CD4-positive, alpha-beta T cell (primary cell): ENCODE measurements around the gene GRID1. TPM values are rescaled to one million over a fixed set of nuclear protein-coding genes. Genes with fewer than 3 reads are reported as not detected.

ENCODE experiments used
- ATAC-seq: fragments of 200-7000 bp; cut with Tn5 transposase; one replicate; pipeline ENCODE4 v1.10.0; 2022; ENCODE audit warnings: mild to moderate bottlenecking; ENCODE audit not compliant: poor library complexity
- CTCF ChIA-PET: fragments of 350-600 bp; sonication (Branson Sonifier 250); formaldehyde crosslinking; loops from one replicate; lab custom pipeline; 2021; ENCODE audit warnings: antibody characterized with exemption, inconsistent platforms; lab: Charles Lee
- POLR2A ChIA-PET: fragments of 350-600 bp; sonication (Branson Sonifier 250); formaldehyde crosslinking; loops from one replicate; lab custom pipeline; 2021; ENCODE audit warnings: antibody characterized with exemption, inconsistent platforms; lab: Charles Lee
- DNase-seq, 14 experiments: peaks; one replicate each; pipeline ENCODE4 v3.0.0-alpha.2; 2013 to 2020; ENCODE audit warnings: mixed read lengths in 2 of 14
- H3K27ac ChIP-seq, 2 donors: one replicate each; pipeline versions ENCODE4 v1.5.1 to v1.7.0; 2013; ENCODE audit warnings: low read length in 2 of 2, low read depth in 1 of 2, mild to moderate bottlenecking in 1 of 2
- H3K27me3 ChIP-seq, 2 experiments: 1 replicate in 1 of 2; 2 replicates in 1 of 2; pipeline versions ENCODE4 v1.6.1 to v1.7.0; 2013; ENCODE audit warnings: low read length in 2 of 2, control low read depth in 1 of 2, mild to moderate bottlenecking in 1 of 2, moderate library complexity in 1 of 2; ENCODE audit not compliant: insufficient read depth in 2 of 2, control insufficient read depth in 1 of 2
- H3K36me3 ChIP-seq: one replicate; pipeline ENCODE4 v1.6.1; 2013; ENCODE audit warnings: low read length, control low read depth; ENCODE audit not compliant: insufficient read depth
- H3K4me1 ChIP-seq: one replicate; pipeline ENCODE4 v1.6.1; 2013; ENCODE audit warnings: low read length, control low read depth; ENCODE audit not compliant: insufficient read depth
- H3K4me3 ChIP-seq: one replicate; pipeline ENCODE4 v1.5.1; 2013; ENCODE audit warnings: mild to moderate bottlenecking, low read length, moderate library complexity
- H3K9me3 ChIP-seq, 2 experiments: 1 replicate in 1 of 2; 2 replicates in 1 of 2; pipeline versions ENCODE4 v1.6.1 to v1.7.0; 2013; ENCODE audit warnings: low read length in 2 of 2, mild to moderate bottlenecking in 2 of 2, control low read depth in 1 of 2, moderate library complexity in 1 of 2; ENCODE audit not compliant: control insufficient read depth in 1 of 2, insufficient read depth in 1 of 2
- H3K27ac Mint-ChIP-seq: one replicate; pipeline ENCODE4 v1.8.0; 2020; ENCODE audit warnings: mixed read lengths
- H3K27me3 Mint-ChIP-seq: one replicate; pipeline ENCODE4 v1.8.0; 2021; ENCODE audit warnings: mixed read lengths
- H3K36me3 Mint-ChIP-seq: one replicate; pipeline ENCODE4 v1.8.0; 2021; ENCODE audit warnings: low read depth, mixed read lengths
- H3K4me1 Mint-ChIP-seq: one replicate; pipeline ENCODE4 v1.8.0; 2021; ENCODE audit warnings: low read depth, mixed read lengths
- H3K4me3 Mint-ChIP-seq: one replicate; pipeline ENCODE4 v1.8.0; 2020; ENCODE audit warnings: mild to moderate bottlenecking, mixed read lengths
- H3K9me3 Mint-ChIP-seq: one replicate; pipeline ENCODE4 v1.8.0; 2020; ENCODE audit warnings: mixed read lengths
- CTCF ChIP-seq: fragments of 200-600 bp; IDR thresholded peaks from one replicate; pipeline ENCODE4 v1.8.0; 2022; ENCODE audit warnings: antibody characterized with exemption, mild to moderate bottlenecking
- intact Hi-C, 2 experiments: fragments of 100-400 bp; cut with DNase I in 1 of 2; cut with micrococcal nuclease in 1 of 2; formaldehyde crosslinking; loops; one replicate each; pipeline versions ENCODE4 v1.15.1 to v1.9.0; 2023 to 2025; cut with DNase I, micrococcal nuclease
- total RNA-seq, 174 experiments: library from RNA in 2 of 174; stranded (reverse) in 2 of 174; gene quantifications; one replicate each; pipeline ENCODE4 v1.2.3 and lab custom pipeline; 2021 to 2026

GRID1 gene
- total RNA-seq, 2 experiments from 2014 or later, result not detected

GRCh38 chr10:86090807-86091206 is 275.8 kb downstream of the GRID1 start:
- Mint-ChIP-seq H3K4me3 (no peak overlapping the region), H3K9me3 (no peaks in the 10 kb centered on the region), H3K36me3 (no peaks in the 10 kb centered on the region), H3K27ac (no peak overlapping the region), H3K4me1 (no peaks in the 10 kb centered on the region), H3K27me3 (peaks cover 39% of the 10 kb centered on the region)
- DNase-seq (no peak), ATAC-seq (no peak)
- H3K4me3 ChIP-seq, result no peak overlapping the region
- CTCF ChIA-PET, result no interaction called here
- no peak for TF ChIP-seq CTCF
- POLR2A ChIA-PET, result no interaction called here
- H3K27ac ChIP-seq, result no peak overlapping the region
- no peaks in the 10 kb centered on the region for H3K4me1 ChIP-seq
- H3K27me3 ChIP-seq, result no peaks in the 10 kb centered on the region
- no peaks in the 10 kb centered on the region for H3K9me3 ChIP-seq
- intact Hi-C loops, result no loop called here
- no peaks in the 10 kb centered on the region for H3K36me3 ChIP-seq

GRCh38 chr10:86087716-86088115 is 278.9 kb downstream of the GRID1 start:
- H3K9me3 Mint-ChIP-seq, result no peaks in the 10 kb centered on the region
- DNase-seq (no peak), ATAC-seq (no peak)
- peaks cover 61% of the 10 kb centered on the region for H3K27me3 Mint-ChIP-seq
- no peaks in the 10 kb centered on the region for H3K4me1 Mint-ChIP-seq
- no peaks in the 10 kb centered on the region for H3K36me3 Mint-ChIP-seq
- CTCF ChIA-PET, result no interaction called here
- TF ChIP-seq CTCF, result no peak
- Histone ChIP-seq H3K27me3 (peaks cover 3 to 6% of the 10 kb centered on the region in 2 experiments), H3K9me3 (no peaks in the 10 kb centered on the region), H3K36me3 (no peaks in the 10 kb centered on the region), H3K4me3 (no peak overlapping the region), H3K27ac (no peak overlapping the region), H3K4me1 (no peaks in the 10 kb centered on the region)
- no peak overlapping the region for H3K27ac Mint-ChIP-seq
- no peak overlapping the region for H3K4me3 Mint-ChIP-seq
- intact Hi-C loops, result no loop called here
- POLR2A ChIA-PET, result no interaction called here

- POLR2A ChIA-PET, result no interaction called here
- no peaks in the 10 kb centered on the region for H3K9me3 Mint-ChIP-seq
- H3K27ac Mint-ChIP-seq, result no peak overlapping the region
- peaks cover 3 to 8% of the 10 kb centered on the region in 2 experiments for H3K27me3 ChIP-seq
- H3K36me3 ChIP-seq, result no peaks in the 10 kb centered on the region
- H3K4me3 Mint-ChIP-seq, result no peak overlapping the region
- H3K4me3 ChIP-seq, result no peak overlapping the region
- H3K36me3 Mint-ChIP-seq, result no peaks in the 10 kb centered on the region
- CTCF ChIA-PET, result no interaction called here
- H3K27me3 Mint-ChIP-seq, result peaks cover 61% of the 10 kb centered on the region
- no peaks in the 10 kb centered on the region for H3K9me3 ChIP-seq
- no peak for TF ChIP-seq CTCF
- no peak overlapping the region for H3K27ac ChIP-seq
- ATAC-seq (no peak), DNase-seq (no peak)
- no peaks in the 10 kb centered on the region for H3K4me1 ChIP-seq
- intact Hi-C loops, result no loop called here
- H3K4me1 Mint-ChIP-seq, result no peaks in the 10 kb centered on the region
Measured at GRCh38 chr10:86086418-86086817, 280.2 kb downstream of the GRID1 start.
